Stimulated activated CD4-positive, alpha-beta T cell treated with anti-CD3 and anti-CD28 coated beads, Interleukin-15, amount 100 ng/mL, for 24 hours (primary cell): ENCODE results near the gene COX7A2.

Experiments
- DNase-seq: peaks from one replicate; pipeline ENCODE4 v3.0.0-alpha.2; 2020

The COX7A2 gene

DNA sequence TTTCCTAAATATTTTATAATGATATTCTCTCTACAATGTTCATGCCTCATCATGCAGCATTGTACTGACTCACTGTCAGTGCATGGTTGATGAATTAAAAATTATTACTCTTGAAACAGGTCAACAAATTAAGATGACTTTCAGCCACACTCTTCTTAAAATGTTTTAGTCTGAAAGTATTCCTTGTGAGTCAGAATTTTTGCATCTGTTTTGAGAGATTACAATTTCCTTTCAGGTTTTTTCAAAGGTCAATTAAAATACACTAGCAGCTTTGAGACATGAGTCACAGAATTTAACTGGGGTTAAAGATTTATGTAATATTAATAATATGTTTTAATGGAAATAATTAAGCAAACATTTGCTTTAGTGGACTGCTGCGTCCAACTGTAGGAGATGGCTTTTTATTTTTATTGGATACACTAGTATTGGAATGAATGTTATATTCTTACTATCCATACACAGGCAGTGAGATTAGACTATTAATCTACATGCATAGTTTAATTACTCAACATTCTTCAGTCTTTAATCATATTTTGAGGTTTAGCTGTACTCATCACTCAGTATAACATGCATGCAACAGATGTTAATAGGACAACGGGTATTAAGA lies 47.4 kb downstream of the COX7A2 start:
- DNase-seq: no peak

DNA sequence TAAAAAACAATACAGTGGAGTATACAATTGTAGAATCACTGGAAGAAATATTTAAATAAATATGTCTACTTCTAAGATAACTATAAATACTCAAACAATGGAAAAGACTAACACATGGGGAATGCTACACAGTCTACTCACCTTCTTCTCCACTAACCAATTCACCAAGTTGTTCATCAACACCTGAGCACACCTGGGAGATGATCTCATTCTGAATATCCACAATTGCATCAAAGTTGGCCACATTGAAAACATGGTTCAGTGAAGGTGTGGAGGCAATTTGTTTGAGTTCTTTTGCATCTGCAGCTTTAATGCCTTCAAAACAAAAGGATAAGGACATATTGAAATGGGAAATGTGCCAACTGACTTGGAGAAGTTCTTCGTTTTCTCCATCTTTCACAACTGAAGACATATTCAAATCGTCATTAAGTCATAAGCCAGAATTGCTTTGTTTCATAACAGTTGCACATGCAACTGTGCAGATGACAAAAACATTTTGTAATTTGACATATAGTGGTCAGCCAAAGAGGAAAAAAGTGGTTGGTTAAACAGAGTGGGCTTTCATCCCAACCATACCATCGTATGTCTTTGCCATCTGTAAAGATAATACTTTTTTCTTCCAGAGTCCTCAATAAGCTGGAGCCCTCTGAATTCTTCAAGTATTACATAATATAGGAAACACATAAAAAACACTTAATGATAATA lies 55.2 kb downstream of the COX7A2 start:
- DNase-seq: no peak
